GM10266 (cell line): ENCODE results near the gene FUT6.
"Not testable (repeated sequence)": the region's sequence is repeated elsewhere in the genome, so short reads cannot be mapped to it uniquely, and the experiment has no call there.

Experiments used
- DNase-seq: peaks from one replicate; pipeline ENCODE4 v3.0.0; 2012; ENCODE audit errors: extremely low spot score
- CTCF ChIP-seq: IDR thresholded peaks from 2 replicates; pipeline ENCODE4 v1.5.1; 2012; ENCODE audit warnings: mild to moderate bottlenecking, low read depth; ENCODE audit not compliant: control insufficient read depth, insufficient read depth; ENCODE audit errors: missing control alignments

FUT6 gene

GRCh38 chr19:5877882-5878281, 38.4 kb upstream of the FUT6 start:
- no peak for DNase-seq
- no peak for TF ChIP-seq CTCF

- TF ChIP-seq CTCF, result no peak
- no peak for DNase-seq
These were observed 37.9 kb upstream of the FUT6 start for GRCh38 chr19:5877427-5877826.

GRCh38 chr19:5874496-5874895, 35.0 kb upstream of the FUT6 start:
- not testable (repeated sequence) for DNase-seq

- no peak for TF ChIP-seq CTCF
- DNase-seq, result no peak
These were observed 34.2 kb upstream of the FUT6 start for GRCh38 chr19:5873617-5874199.

GRCh38 chr19:5870986-5871394, 31.5 kb upstream of the FUT6 start:
- TF ChIP-seq CTCF, result no peak
- DNase-seq, result no peak

GRCh38 chr19:5867201-5868136, 28.0 kb upstream of the FUT6 start:
- TF ChIP-seq CTCF, result no peak
- no peak for DNase-seq

GRCh38 chr19:5865772-5866171, 26.3 kb upstream of the FUT6 start:
- DNase-seq, result no peak
- no peak for TF ChIP-seq CTCF
